GM23338 (cell line): ENCODE results near the gene ADPRH. TPM values are rescaled to one million over a fixed set of nuclear protein-coding genes. Genes with fewer than 3 reads are reported as not detected.
A peak's percentile ranks its signal among the peaks of the same experiment; 100 is the strongest.
"Not testable (repeated sequence)": the region's sequence is repeated elsewhere in the genome, so short reads cannot be mapped to it uniquely, and the experiment has no call there.

Experiments used
- ATAC-seq: fragments of 200-7000 bp; cut with Tn5 transposase; 3 replicates; pipeline ENCODE4 v1.9.1; 2020
- DNase-seq: peaks from one replicate; pipeline ENCODE4 v3.0.0-alpha.2; 2015; ENCODE audit warnings: low spot score
- H2AFZ ChIP-seq: fragments of 200-600 bp; sonication (generic); 2 replicates; pipeline ENCODE4 v1.8.0; 2016; ENCODE audit warnings: antibody characterized with exemption, mild to moderate bottlenecking, moderate library complexity
- H3F3A ChIP-seq: fragments of 200-600 bp; sonication (generic); replicated peaks from 2 replicates; pipeline ENCODE4 v1.8.0; 2017; ENCODE audit warnings: antibody characterized with exemption, mixed run types, low read depth
- H3K27ac ChIP-seq: fragments of 200-600 bp; sonication (generic); 2 replicates; pipeline ENCODE4 v1.6.1; 2016; ENCODE audit warnings: low read depth
- H3K27me3 ChIP-seq: fragments of 200-600 bp; sonication (generic); 2 replicates; pipeline ENCODE4 v1.8.0; 2016; ENCODE audit warnings: mild to moderate bottlenecking, mixed run types, moderate library complexity; ENCODE audit not compliant: insufficient read depth
- H3K36me3 ChIP-seq: fragments of 200-600 bp; sonication (generic); 2 replicates; pipeline ENCODE4 v1.8.0; 2016; ENCODE audit warnings: mild to moderate bottlenecking; ENCODE audit not compliant: insufficient read depth
- H3K4me1 ChIP-seq: fragments of 200-600 bp; sonication (generic); 2 replicates; pipeline ENCODE4 v1.8.0; 2016; ENCODE audit warnings: mild to moderate bottlenecking, moderate library complexity; ENCODE audit not compliant: insufficient read depth
- H3K4me2 ChIP-seq: fragments of 200-600 bp; sonication (generic); 2 replicates; pipeline ENCODE4 v1.7.1; 2017; ENCODE audit warnings: mixed run types
- H3K4me3 ChIP-seq: fragments of 200-600 bp; sonication (generic); 2 replicates; pipeline ENCODE4 v1.6.1; 2016; ENCODE audit warnings: mixed run types
- H3K79me2 ChIP-seq: fragments of 200-600 bp; sonication (generic); replicated peaks from 2 replicates; pipeline ENCODE4 v1.8.0; 2017; ENCODE audit warnings: mild to moderate bottlenecking; ENCODE audit not compliant: insufficient read depth
- H3K9me2 ChIP-seq: fragments of 200-600 bp; sonication (generic); 2 replicates; pipeline ENCODE4 v1.8.0; 2017; ENCODE audit not compliant: insufficient read depth
- H4K20me1 ChIP-seq: fragments of 200-600 bp; sonication (generic); replicated peaks from 2 replicates; pipeline ENCODE4 v1.8.0; 2017; ENCODE audit warnings: mild to moderate bottlenecking; ENCODE audit not compliant: insufficient read depth
- H3K27ac Mint-ChIP-seq: 2 replicates; pipeline ENCODE4 v1.8.0; 2020; ENCODE audit warnings: inconsistent platforms, mild to moderate bottlenecking, moderate library complexity, mixed read lengths
- H3K27me3 Mint-ChIP-seq: 3 replicates; pipeline ENCODE4 v1.8.0; 2022; ENCODE audit warnings: low read depth, mild to moderate bottlenecking, moderate library complexity, mixed read lengths, inconsistent platforms; ENCODE audit not compliant: insufficient read depth, poor library complexity
- H3K36me3 Mint-ChIP-seq: 3 replicates; pipeline ENCODE4 v1.8.0; 2021; ENCODE audit warnings: low read depth, mild to moderate bottlenecking, inconsistent platforms, moderate library complexity, mixed read lengths
- H3K4me1 Mint-ChIP-seq: 3 replicates; pipeline ENCODE4 v1.8.0; 2020; ENCODE audit warnings: mild to moderate bottlenecking, inconsistent platforms, mixed read lengths
- H3K4me3 Mint-ChIP-seq: 3 replicates; pipeline ENCODE4 v1.8.0; 2021; ENCODE audit warnings: moderate library complexity, mild to moderate bottlenecking, inconsistent platforms, mixed read lengths
- H3K9me3 Mint-ChIP-seq: 3 replicates; pipeline ENCODE4 v1.8.0; 2020; ENCODE audit warnings: moderate library complexity, mild to moderate bottlenecking, inconsistent platforms, mixed read lengths
- CREB1 ChIP-seq: fragments of 250-450 bp; sonication (Bioruptor Pico); IDR thresholded peaks from 2 replicates; pipeline ENCODE4 v1.5.0; 2020; ENCODE audit warnings: low read depth, mild to moderate bottlenecking, moderate library complexity
- EZH2 ChIP-seq: fragments of 200-600 bp; sonication (generic); IDR thresholded peaks from one replicate; pipeline ENCODE4 v1.8.0; 2017; ENCODE audit warnings: antibody characterized with exemption, mild to moderate bottlenecking, low read depth; ENCODE audit not compliant: unreplicated experiment
- EZH2phosphoT487 ChIP-seq: fragments of 200-600 bp; sonication (generic); IDR thresholded peaks from one replicate; pipeline ENCODE4 v1.8.1; 2018; ENCODE audit warnings: antibody characterized with exemption; ENCODE audit not compliant: unreplicated experiment
- JUNB ChIP-seq: IDR thresholded peaks from one replicate; pipeline ENCODE4 v1.6.1; 2016; ENCODE audit warnings: antibody characterized with exemption; ENCODE audit not compliant: unreplicated experiment
- ZNF331 ChIP-seq: fragments of 250-450 bp; sonication (Bioruptor Pico); IDR thresholded peaks from 2 replicates; pipeline ENCODE4 v1.5.0; 2020; ENCODE audit warnings: low read depth, mild to moderate bottlenecking, moderate library complexity
- polyA plus RNA-seq: library from polyadenylated mRNA; unstranded; fragments of >200 nt; fragmentation: Nextera tagmentation; extraction: Ambion mirVana; gene quantifications from 2 replicates; pipeline ENCODE4 v1.2.1, GENCODE V29; 2016
- total RNA-seq: library from RNA; depleted of rRNA; stranded (reverse); fragments of >200 nt; shearing (Covaris generic); gene quantifications from 2 replicates; pipeline ENCODE4 v1.2.3, GENCODE V29; 2014
- TF ChIP-seq, protein P1 (sequence below): IDR thresholded peaks from 2 replicates; pipeline ENCODE4 v1.6.1; 2016; ENCODE audit warnings: antibody characterized with exemption

ADPRH gene
- total and polyA plus RNA-seq, 2 experiments from 2014 or later = 1.2 to 3.4 TPM

DNA sequence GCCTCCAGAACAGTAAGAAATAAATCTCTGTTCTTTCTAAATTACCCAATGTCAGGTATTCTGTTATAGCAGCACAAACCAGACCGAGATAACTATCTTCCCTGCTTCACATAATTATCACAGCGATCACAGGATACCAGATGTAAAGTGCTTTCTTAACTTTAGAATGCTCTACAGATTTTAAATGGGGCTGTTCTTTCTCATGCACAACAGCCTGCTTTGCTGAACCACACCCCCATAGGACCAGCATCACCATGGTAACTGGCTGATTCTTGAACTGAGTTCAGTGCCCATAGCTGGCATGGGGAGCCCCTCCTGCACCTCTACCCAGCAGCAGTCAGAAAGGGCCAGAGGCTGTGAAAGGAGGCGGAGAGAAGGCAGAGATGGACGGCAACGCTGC lies 27.7 kb upstream of the ADPRH start:
- Histone ChIP-seq H3K27ac (no peak overlapping the region), H3F3A (no peaks in the 10 kb centered on the region), H3K4me3 (no peak overlapping the region), H2AFZ (peak overlapping the region; percentile 81), H3K36me3 (no peaks in the 10 kb centered on the region), H3K9me2 (no peaks in the 10 kb centered on the region), H4K20me1 (no peaks in the 10 kb centered on the region), H3K27me3 (no peaks in the 10 kb centered on the region), H3K4me2 (no peak overlapping the region), H3K79me2 (no peaks in the 10 kb centered on the region), H3K4me1 (peaks cover 2% of the 10 kb centered on the region; the same call in 1 of the 2 replicates)
- Mint-ChIP-seq H3K4me1 (peaks cover 2% of the 10 kb centered on the region; the same call in 2 of the 3 replicates), H3K36me3 (no peaks in the 10 kb centered on the region), H3K4me3 (no peak overlapping the region), H3K27ac (no peak overlapping the region), H3K9me3 (no peaks in the 10 kb centered on the region), H3K27me3 (peaks cover 4% of the 10 kb centered on the region)
- ATAC-seq (no peak), DNase-seq (peak; percentile 17)
- TF ChIP-seq EZH2phosphoT487 (no peak), ZNF331 (no peak), CREB1 (CRISPR knock-in tag) (no peak), JUNB (no peak)
- TF ChIP-seq, protein P1, sequence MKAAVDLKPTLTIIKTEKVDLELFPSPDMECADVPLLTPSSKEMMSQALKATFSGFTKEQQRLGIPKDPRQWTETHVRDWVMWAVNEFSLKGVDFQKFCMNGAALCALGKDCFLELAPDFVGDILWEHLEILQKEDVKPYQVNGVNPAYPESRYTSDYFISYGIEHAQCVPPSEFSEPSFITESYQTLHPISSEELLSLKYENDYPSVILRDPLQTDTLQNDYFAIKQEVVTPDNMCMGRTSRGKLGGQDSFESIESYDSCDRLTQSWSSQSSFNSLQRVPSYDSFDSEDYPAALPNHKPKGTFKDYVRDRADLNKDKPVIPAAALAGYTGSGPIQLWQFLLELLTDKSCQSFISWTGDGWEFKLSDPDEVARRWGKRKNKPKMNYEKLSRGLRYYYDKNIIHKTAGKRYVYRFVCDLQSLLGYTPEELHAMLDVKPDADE = no peak

DNA sequence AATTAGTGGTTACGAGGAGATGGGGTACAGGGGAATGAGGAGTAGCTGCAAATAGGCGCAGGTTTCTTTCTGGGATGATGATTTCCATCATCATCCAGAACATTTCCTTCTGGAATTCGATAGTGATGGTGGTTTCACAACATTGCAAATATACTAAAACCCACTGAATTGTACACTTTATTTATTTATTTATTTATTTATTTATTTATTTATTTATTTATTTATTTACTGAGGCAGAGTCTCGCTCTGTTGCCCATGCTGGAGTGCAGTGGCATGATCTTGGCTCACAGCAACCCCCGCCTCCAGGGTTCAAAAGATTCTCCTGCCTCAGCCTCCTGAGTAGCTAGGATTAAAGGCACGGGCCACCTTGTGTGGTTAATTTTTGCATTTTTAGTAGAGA lies 26.4 kb upstream of the ADPRH start:
- H3K27ac Mint-ChIP-seq, H3K4me3 ChIP-seq, H4K20me1 ChIP-seq, H3K36me3 Mint-ChIP-seq, H3K9me2 ChIP-seq, H3K27me3 ChIP-seq, H2AFZ ChIP-seq, DNase-seq, H3K9me3 Mint-ChIP-seq, H3F3A ChIP-seq, H3K36me3 ChIP-seq, H3K79me2 ChIP-seq, H3K27ac ChIP-seq, H3K4me1 Mint-ChIP-seq, H3K27me3 Mint-ChIP-seq, H3K4me3 Mint-ChIP-seq, H3K4me2 ChIP-seq, ATAC-seq, H3K4me1 ChIP-seq: not testable (repeated sequence)

DNA sequence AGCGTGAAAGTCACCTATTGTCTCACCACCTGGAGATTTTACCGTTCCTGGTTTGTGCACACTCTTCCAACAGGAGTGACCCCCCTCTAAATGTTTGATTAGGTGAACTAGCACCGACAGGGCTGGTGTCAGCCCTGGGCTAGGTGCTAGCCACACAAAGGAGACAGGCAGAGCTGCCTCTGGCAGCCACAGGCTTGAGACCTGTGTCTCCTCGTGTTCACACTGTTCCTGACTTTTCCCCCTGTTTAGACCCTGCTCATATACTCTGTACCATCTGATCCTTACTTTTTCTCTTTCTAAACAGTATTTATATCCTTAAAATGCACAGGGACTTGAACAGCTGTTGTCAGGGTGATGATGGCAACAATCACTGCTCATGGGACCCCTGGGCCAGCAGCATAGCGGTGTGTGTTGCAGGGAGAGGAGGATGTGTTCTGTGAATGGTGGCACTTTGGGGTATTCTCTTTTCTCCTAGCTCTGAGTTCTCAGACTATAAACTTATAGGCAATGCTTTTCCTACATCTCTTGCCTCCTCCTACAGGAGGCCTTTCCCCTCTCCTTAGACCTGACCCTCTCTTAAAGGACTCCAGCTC lies 25.4 kb upstream of the ADPRH start:
- peak overlapping the region; percentile 18 for H2AFZ ChIP-seq
- H3K4me3 Mint-ChIP-seq = no peak overlapping the region
- H3K27me3 Mint-ChIP-seq = peaks cover 2% of the 10 kb centered on the region
- H3K27me3 ChIP-seq = no peaks in the 10 kb centered on the region
- H3K9me3 Mint-ChIP-seq = no peaks in the 10 kb centered on the region
- DNase-seq (no peak), ATAC-seq (no peak)
- H3K36me3 Mint-ChIP-seq = no peaks in the 10 kb centered on the region
- no peaks in the 10 kb centered on the region for H3F3A ChIP-seq
- H3K4me1 Mint-ChIP-seq = peaks cover 2% of the 10 kb centered on the region; the same call in 2 of the 3 replicates
- H3K27ac Mint-ChIP-seq = no peak overlapping the region
- H3K4me1 ChIP-seq = 0 out of 2 replicates have a peak, but pooled peaks cover 2% of the 10 kb centered on the region
- no peaks in the 10 kb centered on the region for H4K20me1 ChIP-seq
- no peaks in the 10 kb centered on the region for H3K79me2 ChIP-seq
- no peak for TF ChIP-seq EZH2
- no peak overlapping the region for H3K4me2 ChIP-seq
- H3K4me3 ChIP-seq = no peak overlapping the region
- no peak overlapping the region for H3K27ac ChIP-seq
- H3K36me3 ChIP-seq = no peaks in the 10 kb centered on the region
- 0 out of 2 replicates have a peak, but pooled peaks cover 3% of the 10 kb centered on the region for H3K9me2 ChIP-seq
